NK-92 (cell line): ENCODE results near the gene MPC2.
"Not testable (repeated sequence)": the region's sequence is repeated elsewhere in the genome, so short reads cannot be mapped to it uniquely, and the experiment has no call there.

Experiments
- DNase-seq: peaks from one replicate; lab custom pipeline; 2025; ENCODE audit not compliant: unreplicated experiment; lab: John Stamatoyannopoulos, UW

MPC2 gene

GRCh38 chr1:167909691-167910180 is 27.1 kb downstream of the MPC2 start:
- DNase-seq, result no peak

GRCh38 chr1:167905671-167906070 is 31.2 kb downstream of the MPC2 start:
- DNase-seq, result no peak

GRCh38 chr1:167905182-167905581 is 31.7 kb downstream of the MPC2 start:
- DNase-seq, result no peak

- no peak for DNase-seq
These were observed 32.2 kb downstream of the MPC2 start for GRCh38 chr1:167904652-167905130.

GRCh38 chr1:167900907-167901306 is 36.0 kb downstream of the MPC2 start:
- DNase-seq, result no peak

- no peak for DNase-seq
These were observed 37.6 kb downstream of the MPC2 start for GRCh38 chr1:167899253-167899681.

- no peak for DNase-seq
These were observed 38.2 kb downstream of the MPC2 start for GRCh38 chr1:167898578-167899222.

- no peak for DNase-seq
These were observed 43.1 kb downstream of the MPC2 start for GRCh38 chr1:167893798-167894197.

GRCh38 chr1:167890400-167890799 is 46.5 kb downstream of the MPC2 start:
- DNase-seq, result no peak

- not testable (repeated sequence) for DNase-seq
These were observed 49.7 kb downstream of the MPC2 start for GRCh38 chr1:167887187-167887586.

- DNase-seq, result no peak
These were observed 54.5 kb downstream of the MPC2 start for GRCh38 chr1:167882376-167882775.

- DNase-seq, result no peak
These were observed 55.1 kb downstream of the MPC2 start for GRCh38 chr1:167881786-167882185.

GRCh38 chr1:167881069-167881468 is 55.8 kb downstream of the MPC2 start:
- DNase-seq, result no peak

GRCh38 chr1:167880580-167881021 is 56.3 kb downstream of the MPC2 start:
- no peak for DNase-seq

- no peak for DNase-seq
These were observed 57.4 kb downstream of the MPC2 start for GRCh38 chr1:167879508-167879907.

GRCh38 chr1:167878372-167879160 is 58.3 kb downstream of the MPC2 start:
- DNase-seq, result no peak

GRCh38 chr1:167876597-167877175 is 60.2 kb downstream of the MPC2 start:
- DNase-seq, result no peak

GRCh38 chr1:167871331-167871730 is 65.5 kb downstream of the MPC2 start:
- DNase-seq, result no peak

- not testable (repeated sequence) for DNase-seq
These were observed 67.5 kb downstream of the MPC2 start for GRCh38 chr1:167869157-167870001.

- not testable (repeated sequence) for DNase-seq
These were observed 70.0 kb downstream of the MPC2 start for GRCh38 chr1:167866739-167867414.
